Measurements from ENCODE around the gene SLC5A3.

DNA sequence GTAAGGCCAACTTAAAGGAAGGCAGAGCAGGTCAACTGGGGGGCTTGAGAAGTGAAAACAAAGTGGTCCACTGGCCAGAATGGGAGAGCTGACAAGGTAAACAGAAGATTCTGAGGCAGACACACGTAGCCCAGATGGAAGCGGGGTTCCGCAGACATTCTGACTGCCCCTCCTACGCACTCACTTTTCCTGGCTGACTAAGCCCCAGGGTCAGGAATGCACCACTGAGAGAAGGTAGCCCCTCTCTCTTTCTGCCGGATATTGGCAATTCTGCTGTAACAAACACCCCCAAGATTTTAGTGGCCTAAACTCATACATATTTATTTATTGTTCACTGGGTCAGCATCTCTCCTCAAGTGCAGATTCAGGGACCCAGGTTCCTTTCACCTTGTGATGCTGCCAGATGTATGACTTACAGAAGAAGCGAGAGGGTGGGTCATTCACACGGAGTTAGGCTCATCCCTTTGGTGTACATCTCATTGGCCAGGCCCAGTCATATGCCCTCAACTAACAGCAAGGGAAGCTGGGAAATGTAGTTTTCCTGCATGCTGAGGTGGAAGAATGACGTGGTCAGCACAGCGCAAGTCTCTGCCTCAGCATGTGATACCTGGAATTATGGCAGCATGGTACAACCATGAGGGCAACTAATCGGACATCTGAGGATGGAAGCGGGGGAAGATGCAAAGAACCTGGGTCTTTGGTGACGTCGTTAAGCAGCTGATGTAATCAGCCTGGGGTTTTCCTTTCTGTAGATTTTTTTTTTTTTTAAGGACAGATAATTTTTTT lies 43.4 kb upstream of the SLC5A3 start:
- TF ChIP-seq, protein P1, sequence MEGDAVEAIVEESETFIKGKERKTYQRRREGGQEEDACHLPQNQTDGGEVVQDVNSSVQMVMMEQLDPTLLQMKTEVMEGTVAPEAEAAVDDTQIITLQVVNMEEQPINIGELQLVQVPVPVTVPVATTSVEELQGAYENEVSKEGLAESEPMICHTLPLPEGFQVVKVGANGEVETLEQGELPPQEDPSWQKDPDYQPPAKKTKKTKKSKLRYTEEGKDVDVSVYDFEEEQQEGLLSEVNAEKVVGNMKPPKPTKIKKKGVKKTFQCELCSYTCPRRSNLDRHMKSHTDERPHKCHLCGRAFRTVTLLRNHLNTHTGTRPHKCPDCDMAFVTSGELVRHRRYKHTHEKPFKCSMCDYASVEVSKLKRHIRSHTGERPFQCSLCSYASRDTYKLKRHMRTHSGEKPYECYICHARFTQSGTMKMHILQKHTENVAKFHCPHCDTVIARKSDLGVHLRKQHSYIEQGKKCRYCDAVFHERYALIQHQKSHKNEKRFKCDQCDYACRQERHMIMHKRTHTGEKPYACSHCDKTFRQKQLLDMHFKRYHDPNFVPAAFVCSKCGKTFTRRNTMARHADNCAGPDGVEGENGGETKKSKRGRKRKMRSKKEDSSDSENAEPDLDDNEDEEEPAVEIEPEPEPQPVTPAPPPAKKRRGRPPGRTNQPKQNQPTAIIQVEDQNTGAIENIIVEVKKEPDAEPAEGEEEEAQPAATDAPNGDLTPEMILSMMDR (IDR thresholded peaks at IDR 0.05) = no peak
- no peak for TF ChIP-seq POLR2AphosphoS5 (IDR thresholded peaks at IDR 0.05; ENCODE audit: low read depth, low read length)
- TF ChIP-seq SIN3A (IDR thresholded peaks at IDR 0.05; ENCODE audit: borderline replicate concordance, insufficient read depth, low read depth, low read length) = no peak
- TF ChIP-seq, protein P2, sequence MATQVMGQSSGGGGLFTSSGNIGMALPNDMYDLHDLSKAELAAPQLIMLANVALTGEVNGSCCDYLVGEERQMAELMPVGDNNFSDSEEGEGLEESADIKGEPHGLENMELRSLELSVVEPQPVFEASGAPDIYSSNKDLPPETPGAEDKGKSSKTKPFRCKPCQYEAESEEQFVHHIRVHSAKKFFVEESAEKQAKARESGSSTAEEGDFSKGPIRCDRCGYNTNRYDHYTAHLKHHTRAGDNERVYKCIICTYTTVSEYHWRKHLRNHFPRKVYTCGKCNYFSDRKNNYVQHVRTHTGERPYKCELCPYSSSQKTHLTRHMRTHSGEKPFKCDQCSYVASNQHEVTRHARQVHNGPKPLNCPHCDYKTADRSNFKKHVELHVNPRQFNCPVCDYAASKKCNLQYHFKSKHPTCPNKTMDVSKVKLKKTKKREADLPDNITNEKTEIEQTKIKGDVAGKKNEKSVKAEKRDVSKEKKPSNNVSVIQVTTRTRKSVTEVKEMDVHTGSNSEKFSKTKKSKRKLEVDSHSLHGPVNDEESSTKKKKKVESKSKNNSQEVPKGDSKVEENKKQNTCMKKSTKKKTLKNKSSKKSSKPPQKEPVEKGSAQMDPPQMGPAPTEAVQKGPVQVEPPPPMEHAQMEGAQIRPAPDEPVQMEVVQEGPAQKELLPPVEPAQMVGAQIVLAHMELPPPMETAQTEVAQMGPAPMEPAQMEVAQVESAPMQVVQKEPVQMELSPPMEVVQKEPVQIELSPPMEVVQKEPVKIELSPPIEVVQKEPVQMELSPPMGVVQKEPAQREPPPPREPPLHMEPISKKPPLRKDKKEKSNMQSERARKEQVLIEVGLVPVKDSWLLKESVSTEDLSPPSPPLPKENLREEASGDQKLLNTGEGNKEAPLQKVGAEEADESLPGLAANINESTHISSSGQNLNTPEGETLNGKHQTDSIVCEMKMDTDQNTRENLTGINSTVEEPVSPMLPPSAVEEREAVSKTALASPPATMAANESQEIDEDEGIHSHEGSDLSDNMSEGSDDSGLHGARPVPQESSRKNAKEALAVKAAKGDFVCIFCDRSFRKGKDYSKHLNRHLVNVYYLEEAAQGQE (IDR thresholded peaks at IDR 0.05; ENCODE audit: insufficient read depth in 1 of 2, low read depth in 2 of 2, low read length in 1 of 2) = no peak
